Measurements from ENCODE around the gene TSGA10IP.

- TF ChIP-seq EP300 (IDR thresholded peaks at IDR 0.05; ENCODE audit: low read depth): no peak
- TF ChIP-seq CTCF (IDR thresholded peaks at IDR 0.05): no peak
- TF ChIP-seq POLR2A (IDR thresholded peaks at IDR 0.05): no peak
Measured at GRCh38 chr11:65932558-65932919, 12.7 kb upstream of the TSGA10IP start.
